Psoas muscle (tissue), 8 donors: ENCODE measurements around the gene NUFIP2. TPM values are rescaled to one million over a fixed set of nuclear protein-coding genes. Genes with fewer than 3 reads are reported as not detected.

Source experiments
- ATAC-seq, 4 donors: fragments of 200-7000 bp; cut with Tn5 transposase; one replicate each; pipeline ENCODE4 v1.9.1; 2020; ENCODE audit warnings: moderate library complexity in 3 of 4, mild to moderate bottlenecking in 2 of 4
- DNase-seq, 2 donors: peaks; one replicate each; pipeline ENCODE4 v3.0.0-alpha.2; 2020
- H3K27ac ChIP-seq: fragments of 200-600 bp; one replicate; pipeline ENCODE4 v1.8.0; 2022
- H3K27me3 ChIP-seq, 3 donors: fragments of 200-600 bp in 1 of 3; one replicate each; pipeline versions ENCODE4 v1.6.1 to v1.8.0; 2013 to 2022; ENCODE audit warnings: low read length in 2 of 3, mild to moderate bottlenecking in 2 of 3, moderate library complexity in 1 of 3; ENCODE audit not compliant: insufficient read depth in 3 of 3
- H3K36me3 ChIP-seq, 2 donors: fragments of 200-600 bp in 1 of 2; one replicate each; pipeline versions ENCODE4 v1.6.1 to v1.8.0; 2013 to 2022; ENCODE audit warnings: low read depth in 1 of 2, mild to moderate bottlenecking in 1 of 2, moderate library complexity in 1 of 2; ENCODE audit not compliant: insufficient read depth in 1 of 2
- H3K4me1 ChIP-seq: fragments of 200-600 bp; one replicate; pipeline ENCODE4 v1.8.0; 2022
- H3K4me3 ChIP-seq: fragments of 200-600 bp; one replicate; pipeline ENCODE4 v1.8.0; 2022; ENCODE audit warnings: mild to moderate bottlenecking
- H3K9me3 ChIP-seq: fragments of 200-600 bp; one replicate; pipeline ENCODE4 v1.8.0; 2022
- WGBS, 3 donors: extraction: QIAGEN DNeasy Blood & Tissue Kit; methylation state at CpG; one replicate each; pipeline versions ENCODE4 v1.1.6 to v1.1.7; 2013; 5-methylcytosine and 5-hydroxymethylcytosine counted together
- intact Hi-C, 2 donors: fragments of 100-400 bp; cut with DNase I; formaldehyde crosslinking; loops; one replicate each; pipeline versions ENCODE4 v1.11.0 to v1.14.2; 2022
- polyA plus RNA-seq, 3 donors: library from polyadenylated mRNA; stranded (reverse); fragments of 200-250 nt; gene quantifications; one replicate each; pipeline ENCODE4 v1.2.3, GENCODE V29; 2013
- total RNA-seq, 4 donors: library from RNA; stranded (reverse); fragmentation: NEBNext Ultra II Directional in 2 of 4; extraction: Animal tissue kit (Norgen Biotek cat#: 25700) in 2 of 4; gene quantifications; one replicate each; pipeline versions ENCODE4 v1.2.1 to v1.2.4, GENCODE V29; 2021 to 2023
- TF ChIP-seq, protein P1 (sequence below): fragments of 200-600 bp; IDR thresholded peaks from one replicate; pipeline ENCODE4 v1.8.0; 2022; ENCODE audit warnings: antibody characterized with exemption
- donor health status: healthy with polysubstance abuse.
- donor health status: DM: no; HTN: no; CAD: no; lungs with moderate emphysema.
- donor health status: Bipolar disorder and iron deficiency.
- donor health status: healthy.
- donor health status: DM: yes; HTN: yes; CAD: no.
- donor health status: DM: no; HTN: no; CAD: no.
- donor health status: DM: no; HTN: no; CAD: no.
- donor health status: DM: yes; HTN: yes; CAD: no.

Gene NUFIP2
- total and polyA plus RNA-seq, 7 donors = 7.3 to 50.0 (median 31.1) TPM

DNA sequence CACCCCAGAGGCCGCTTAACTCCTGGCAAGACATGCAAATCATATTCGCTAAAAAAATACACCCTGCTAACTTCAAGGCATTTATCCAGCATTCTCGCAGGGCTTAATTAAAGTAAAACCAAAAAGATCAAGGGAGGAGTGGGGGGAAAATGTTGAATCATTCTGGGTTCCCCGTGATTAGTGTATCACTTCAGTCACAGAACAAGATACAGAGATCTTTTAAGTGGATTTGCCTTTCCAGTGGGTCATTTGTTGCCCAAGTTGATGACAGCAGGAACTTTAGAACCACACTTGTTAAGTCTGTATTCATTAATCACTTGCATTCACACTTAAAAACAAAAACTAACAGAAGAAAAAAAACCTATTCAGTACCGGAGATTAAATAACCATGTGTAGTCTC is 30.0 kb downstream of the NUFIP2 start:
- intact Hi-C loops = no loop called here
- peaks cover 3% of the 10 kb centered on the region for H3K4me1 ChIP-seq
- WGBS, 3 donors = 83 to 89% (median 83%) methylated on average over 5 of the region's 5 CpGs
- TF ChIP-seq, protein P1, sequence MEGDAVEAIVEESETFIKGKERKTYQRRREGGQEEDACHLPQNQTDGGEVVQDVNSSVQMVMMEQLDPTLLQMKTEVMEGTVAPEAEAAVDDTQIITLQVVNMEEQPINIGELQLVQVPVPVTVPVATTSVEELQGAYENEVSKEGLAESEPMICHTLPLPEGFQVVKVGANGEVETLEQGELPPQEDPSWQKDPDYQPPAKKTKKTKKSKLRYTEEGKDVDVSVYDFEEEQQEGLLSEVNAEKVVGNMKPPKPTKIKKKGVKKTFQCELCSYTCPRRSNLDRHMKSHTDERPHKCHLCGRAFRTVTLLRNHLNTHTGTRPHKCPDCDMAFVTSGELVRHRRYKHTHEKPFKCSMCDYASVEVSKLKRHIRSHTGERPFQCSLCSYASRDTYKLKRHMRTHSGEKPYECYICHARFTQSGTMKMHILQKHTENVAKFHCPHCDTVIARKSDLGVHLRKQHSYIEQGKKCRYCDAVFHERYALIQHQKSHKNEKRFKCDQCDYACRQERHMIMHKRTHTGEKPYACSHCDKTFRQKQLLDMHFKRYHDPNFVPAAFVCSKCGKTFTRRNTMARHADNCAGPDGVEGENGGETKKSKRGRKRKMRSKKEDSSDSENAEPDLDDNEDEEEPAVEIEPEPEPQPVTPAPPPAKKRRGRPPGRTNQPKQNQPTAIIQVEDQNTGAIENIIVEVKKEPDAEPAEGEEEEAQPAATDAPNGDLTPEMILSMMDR = no peak
- no peak overlapping the region for H3K4me3 ChIP-seq
- H3K27ac ChIP-seq = no peak overlapping the region
- ATAC-seq (no peak), DNase-seq (no peak)
- H3K36me3 ChIP-seq = peaks cover 0 to 82% of the 10 kb centered on the region in 2 donors
- no peaks in the 10 kb centered on the region for H3K27me3 ChIP-seq
- H3K9me3 ChIP-seq = no peaks in the 10 kb centered on the region

DNA sequence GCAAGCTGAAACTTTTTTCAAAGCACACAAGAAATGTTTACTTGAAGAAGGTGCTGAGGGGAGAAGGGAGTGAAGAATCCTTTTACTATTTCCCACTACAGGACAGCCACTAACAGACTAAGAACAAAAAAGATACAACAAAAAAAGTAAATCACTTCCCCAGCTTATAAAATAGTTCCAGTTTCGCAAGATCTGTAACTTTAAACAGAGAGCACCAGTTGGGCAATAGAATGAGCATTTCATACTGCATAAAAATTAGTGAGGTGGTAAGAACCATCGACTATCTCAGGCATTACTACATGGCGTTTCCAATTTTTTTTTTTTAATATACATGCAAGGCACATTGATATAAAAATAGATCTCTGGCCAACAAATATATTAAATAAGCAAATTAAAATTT is 36.2 kb downstream of the NUFIP2 start:
- DNase-seq (no peak), ATAC-seq (peak in 2 of 4 donors; percentile 34 to 49)
- TF ChIP-seq, protein P1 = no peak
- Histone ChIP-seq H3K4me3 (no peak overlapping the region), H3K27me3 (no peaks in the 10 kb centered on the region), H3K4me1 (peaks cover 37% of the 10 kb centered on the region), H3K27ac (peak overlapping the region; percentile 18), H3K36me3 (peaks cover 0 to 58% of the 10 kb centered on the region in 2 donors), H3K9me3 (no peaks in the 10 kb centered on the region)
- intact Hi-C loops = loop anchor here in 1 of 2 donors (5.0 kb wide), 1 partner anchor 1725 kb away; no protein-coding TSS in a partner anchor
- 48 to 67% (median 52%) methylated on average over 3 of the region's 3 CpGs for WGBS, 3 donors

DNA sequence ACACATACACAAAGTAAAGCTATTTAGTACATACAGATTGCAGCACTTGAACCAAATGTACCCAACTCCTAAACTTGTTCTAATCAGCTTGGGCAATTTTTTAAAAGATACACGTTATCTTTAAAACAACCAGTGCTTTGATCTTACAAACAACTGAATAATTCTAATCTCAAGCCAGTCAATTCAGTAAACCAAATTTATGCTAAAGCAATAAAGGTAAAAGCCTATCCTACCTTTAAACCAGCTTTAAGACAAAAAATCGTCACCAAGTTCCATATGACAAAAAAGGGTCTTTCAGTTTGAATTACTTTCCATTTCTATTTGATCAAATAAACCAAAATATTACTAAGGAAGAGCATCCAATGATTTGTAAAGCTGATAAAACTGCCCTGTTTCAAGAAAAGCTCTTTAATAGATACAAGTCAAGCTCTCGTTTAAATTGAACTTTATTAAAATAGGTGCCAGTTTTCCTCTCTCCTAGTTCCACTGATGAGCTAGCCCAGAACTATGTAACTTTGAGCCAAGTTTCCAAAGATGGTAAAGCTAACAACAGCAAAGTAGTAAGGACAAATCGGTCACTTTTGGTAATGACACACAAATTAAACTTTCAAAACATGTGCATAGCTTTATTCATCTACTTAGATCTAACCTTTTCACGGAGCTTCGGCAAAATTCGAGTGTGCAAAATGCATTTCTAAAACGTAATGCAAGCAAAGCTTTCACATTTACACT is 37.0 kb downstream of the NUFIP2 start:
- Histone ChIP-seq H3K4me1 (peaks cover 37% of the 10 kb centered on the region), H3K4me3 (no peak overlapping the region), H3K36me3 (peaks cover 3 to 49% of the 10 kb centered on the region in 2 donors), H3K27me3 (no peaks in the 10 kb centered on the region), H3K27ac (peak overlapping the region; percentile 18), H3K9me3 (no peaks in the 10 kb centered on the region)
- DNase-seq (no peak), ATAC-seq (peak; percentile 28 to 75 (median 52))
- intact Hi-C loops = loop anchor here in 1 of 2 donors (5.0 kb wide), 1 partner anchor 1725 kb away; no protein-coding TSS in a partner anchor
- TF ChIP-seq, protein P1 = no peak
- WGBS, 3 donors = 35 to 45% (median 37%) methylated on average over 8 of the region's 8 CpGs

DNA sequence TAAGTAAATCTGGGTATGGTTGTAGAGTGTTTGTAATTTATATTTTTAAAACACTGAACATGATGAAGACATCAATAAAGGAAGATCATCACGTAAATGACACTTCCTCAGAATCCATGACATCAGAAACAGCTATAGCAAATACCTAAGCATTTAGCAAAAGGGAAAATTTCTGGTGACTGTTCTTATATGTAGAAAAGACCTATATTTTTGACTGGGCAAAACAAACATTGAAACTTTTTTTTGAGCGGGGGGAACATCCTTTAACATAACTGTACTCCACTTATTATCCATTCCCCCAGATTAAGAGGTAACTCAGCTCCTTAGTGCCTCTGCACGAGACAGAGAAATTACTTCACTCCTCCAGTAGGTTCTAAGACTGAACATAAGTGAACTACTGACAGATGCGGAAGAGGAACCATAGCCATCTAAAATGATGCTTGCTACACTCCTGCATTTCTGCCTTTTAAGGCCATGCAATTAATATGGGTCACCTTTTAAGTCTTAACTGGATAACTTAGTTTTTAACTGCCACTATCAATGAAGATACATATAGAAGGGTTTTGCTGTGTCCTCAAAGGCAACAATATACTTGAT is 37.9 kb downstream of the NUFIP2 start:
- Histone ChIP-seq H3K27ac (no peak overlapping the region), H3K4me1 (peaks cover 37% of the 10 kb centered on the region), H3K27me3 (no peaks in the 10 kb centered on the region), H3K4me3 (no peak overlapping the region), H3K36me3 (peaks cover 4 to 42% of the 10 kb centered on the region in 2 donors), H3K9me3 (no peaks in the 10 kb centered on the region)
- intact Hi-C loops = loop anchor here in 1 of 2 donors (5.0 kb wide), 1 partner anchor 1726 kb away; no protein-coding TSS in a partner anchor
- WGBS, 3 donors = 85 to 89% (median 89%) methylated on average over 4 of the region's 4 CpGs
- DNase-seq (no peak), ATAC-seq (no peak)
- TF ChIP-seq, protein P1 = no peak
